HTR-8/SVneo (cell line): Measurements from ENCODE around the gene GTF2H4.
A peak's percentile ranks its signal among the peaks of the same experiment; 100 is the strongest.
"Not testable (repeated sequence)": the region's sequence is repeated elsewhere in the genome, so short reads cannot be mapped to it uniquely, and the experiment has no call there.

Source experiments
- DNase-seq: peaks from one replicate; pipeline ENCODE4 v3.0.0; 2011; ENCODE audit warnings: low spot score, mixed read lengths; ENCODE audit not compliant: insufficient read length
- FAIRE-seq: peaks from 2 replicates; lab custom pipeline; 2011; peaks lifted over from hg19 to GRCh38; lab: Jason Lieb, UNC

The GTF2H4 gene

GRCh38 chr6:30914854-30915590, 7.0 kb downstream of the GTF2H4 start:
- FAIRE-seq (no peak), DNase-seq (no peak)

GRCh38 chr6:30915591-30915946, 7.6 kb downstream of the GTF2H4 start:
- DNase-seq (peak; percentile 87), FAIRE-seq (no peak)

- no peak for FAIRE-seq
Observed at GRCh38 chr6:30917041-30917440, 9.0 kb downstream of the GTF2H4 start.

GRCh38 chr6:30917487-30917886, 9.5 kb downstream of the GTF2H4 start:
- FAIRE-seq: no peak
- no peak for DNase-seq

More at GRCh38 chr6:30917041-30917440, 9.0 kb downstream of the GTF2H4 start:
- DNase-seq: no peak

- FAIRE-seq (no peak), DNase-seq (no peak)
Observed at GRCh38 chr6:30918670-30919069, 10.7 kb downstream of the GTF2H4 start.

- DNase-seq (no peak), FAIRE-seq (no peak)
Observed at GRCh38 chr6:30922447-30922852, 14.4 kb downstream of the GTF2H4 start.

- not testable (repeated sequence) for FAIRE-seq, DNase-seq
Observed at GRCh38 chr6:30924040-30924627, 16.1 kb downstream of the GTF2H4 start.

GRCh38 chr6:30926644-30927043, 18.6 kb downstream of the GTF2H4 start:
- no peak for DNase-seq
- no peak for FAIRE-seq

GRCh38 chr6:30927080-30927479, 19.1 kb downstream of the GTF2H4 start:
- not testable (repeated sequence) for FAIRE-seq, DNase-seq

GRCh38 chr6:30928677-30929076, 20.7 kb downstream of the GTF2H4 start:
- FAIRE-seq (no peak), DNase-seq (no peak)

- no peak for DNase-seq
Observed at GRCh38 chr6:30930506-30930905, 22.5 kb downstream of the GTF2H4 start.

GRCh38 chr6:30931272-30931671, 23.3 kb downstream of the GTF2H4 start:
- FAIRE-seq: no peak
- no peak for DNase-seq

More at GRCh38 chr6:30930506-30930905, 22.5 kb downstream of the GTF2H4 start:
- no peak for FAIRE-seq

GRCh38 chr6:30931969-30932645, 24.1 kb downstream of the GTF2H4 start, which contains the start of gene SFTA2:
Gene SFTA2 (minus strand): TSS chr6:30932170. CDS start chr6:30932096, 74 bp downstream.
- DNase-seq: no peak
- FAIRE-seq: no peak

GRCh38 chr6:30932665-30933365, 24.8 kb downstream of the GTF2H4 start:
- DNase-seq (no peak), FAIRE-seq (no peak)

GRCh38 chr6:30935018-30935417, 27.0 kb downstream of the GTF2H4 start:
- FAIRE-seq: no peak
- no peak for DNase-seq

GRCh38 chr6:30937265-30937664, 29.3 kb downstream of the GTF2H4 start:
- DNase-seq (no peak), FAIRE-seq (no peak)

- FAIRE-seq: peak; percentile 31
- no peak for DNase-seq
Observed at GRCh38 chr6:30938730-30939129, 30.7 kb downstream of the GTF2H4 start.

- DNase-seq (no peak), FAIRE-seq (no peak)
Observed at GRCh38 chr6:30939473-30939872, 31.5 kb downstream of the GTF2H4 start.

- FAIRE-seq (no peak), DNase-seq (no peak)
Observed at GRCh38 chr6:30940361-30940986, 32.5 kb downstream of the GTF2H4 start, which contains the start of gene MUCL3. Gene MUCL3 (plus strand): TSS chr6:30940973. CDS start chr6:30941000, 27 bp downstream.
